Uterus (tissue), 2 donors: ENCODE results near the gene BCAR3.

Experiments
- CTCF ChIP-seq, 4 experiments: fragments of 200-600 bp in 2 of 4; fragments of 450-650 bp in 2 of 4; sonication (generic) in 2 of 4; IDR thresholded peaks; one replicate each; pipeline ENCODE4 v1.5.1; 2016 to 2019; ENCODE audit warnings: antibody characterized with exemption in 4 of 4, mild to moderate bottlenecking in 2 of 4, moderate library complexity in 1 of 4
- POLR2A ChIP-seq, 2 donors: fragments of 450-650 bp; IDR thresholded peaks; one replicate each; pipeline ENCODE4 v1.6.1; 2016; ENCODE audit warnings: antibody characterized with exemption in 2 of 2, mild to moderate bottlenecking in 1 of 2, moderate library complexity in 1 of 2

GRCh38 chr1:93593854-93594602 lies 87.6 kb downstream of the BCAR3 start:
- no peak for TF ChIP-seq CTCF (IDR thresholded peaks at IDR 0.05)
- no peak for TF ChIP-seq POLR2A (IDR thresholded peaks at IDR 0.05)
